Measurements from ENCODE around the gene PDIA5.

Gene PDIA5

DNA sequence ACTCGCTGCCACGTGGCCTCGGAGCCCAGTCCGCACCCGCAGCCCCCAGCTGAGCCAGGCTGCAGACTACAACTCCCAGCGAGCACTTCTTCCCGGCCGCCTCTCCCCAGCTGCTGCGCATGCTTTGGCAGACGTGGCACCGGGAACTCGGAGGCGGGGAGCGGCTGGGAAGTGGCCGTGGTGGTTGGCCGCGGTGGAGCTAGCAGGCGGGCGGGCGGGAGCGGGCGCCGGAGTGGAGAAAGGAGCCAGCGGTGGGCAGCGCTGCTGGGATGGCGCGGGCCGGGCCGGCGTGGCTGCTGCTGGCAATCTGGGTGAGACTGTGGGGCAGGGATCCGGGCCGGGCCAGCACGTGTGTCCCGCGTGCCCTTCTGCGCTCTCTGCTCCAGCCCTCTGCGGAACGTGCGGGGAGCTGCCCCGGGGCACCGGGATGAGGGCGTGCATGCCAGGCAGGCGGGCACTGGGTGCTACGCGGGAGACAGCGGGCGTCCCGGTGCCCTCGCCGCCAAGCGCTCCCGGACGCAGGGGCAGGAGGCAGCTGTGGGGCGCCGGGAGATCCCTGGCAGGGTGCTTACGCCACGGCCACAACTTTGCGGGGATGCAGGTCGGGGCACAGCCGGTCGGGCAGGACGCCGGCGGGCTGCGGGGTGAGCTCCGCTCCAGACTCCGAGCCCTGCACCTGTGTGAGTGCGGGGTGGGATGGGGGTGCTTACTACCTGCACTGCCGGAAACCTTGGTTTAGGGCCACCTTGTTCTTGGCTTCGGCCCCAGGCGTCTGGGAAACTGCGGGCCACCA is at the start of gene PDIA5:
Gene PDIA5, plus strand, starts transcription at position 130 of the 793 bp plus-strand sequence. Its CDS starts 140 bp downstream, at position 270.
- DNase-seq = peak; percentile 41 to 42

DNA sequence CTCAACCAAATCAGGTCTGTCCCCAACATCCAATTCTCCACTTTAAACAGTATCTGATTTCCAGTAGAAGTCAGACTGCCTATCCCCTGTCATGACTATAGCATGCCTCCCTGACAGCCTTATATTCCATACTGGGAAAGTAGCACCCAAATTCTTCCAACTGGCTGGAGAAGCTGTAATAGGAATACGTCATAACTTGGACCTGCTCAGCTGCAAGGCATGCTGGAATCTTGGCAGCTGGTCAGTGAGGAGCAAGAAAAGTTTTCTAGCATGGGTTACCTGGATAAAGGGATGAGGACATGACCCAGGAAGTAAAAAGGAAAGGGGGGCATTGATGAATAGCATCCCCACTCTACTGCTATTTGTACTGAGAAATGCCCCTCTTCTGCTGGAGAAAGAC is 48.1 kb upstream of the PDIA5 start:
- no peak for DNase-seq

DNA sequence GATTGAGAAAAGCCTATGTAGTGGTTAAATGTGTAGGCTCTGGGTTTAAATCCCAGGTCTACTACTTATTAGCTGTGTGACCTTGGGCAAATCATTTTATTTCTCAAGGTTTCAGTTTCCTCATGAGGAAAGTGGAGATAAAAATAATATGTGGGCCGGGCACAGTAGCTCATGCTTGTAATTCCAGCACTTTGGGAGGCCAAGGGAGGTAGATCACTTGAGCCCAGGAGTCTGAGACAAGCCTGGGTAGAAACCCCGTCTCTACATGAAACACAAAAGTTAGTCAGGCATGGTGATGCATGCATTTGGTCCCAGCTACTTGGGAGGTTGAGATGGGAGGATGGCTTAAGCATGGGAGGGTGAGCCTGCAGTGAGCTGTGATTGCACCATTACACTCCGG is 47.7 kb upstream of the PDIA5 start:
- no peak for DNase-seq

- DNase-seq = no peak
Observed at GRCh38 chr3:123019591-123019990, 47.2 kb upstream of the PDIA5 start.

GRCh38 chr3:123020709-123021108 is 46.1 kb upstream of the PDIA5 start:
- no peak for DNase-seq

GRCh38 chr3:123021388-123021787 is 45.4 kb upstream of the PDIA5 start:
- DNase-seq = no peak

- DNase-seq = no peak
Observed at GRCh38 chr3:123021996-123022510, 44.8 kb upstream of the PDIA5 start.

GRCh38 chr3:123024056-123024455 is 42.8 kb upstream of the PDIA5 start:
- no peak for DNase-seq

DNA sequence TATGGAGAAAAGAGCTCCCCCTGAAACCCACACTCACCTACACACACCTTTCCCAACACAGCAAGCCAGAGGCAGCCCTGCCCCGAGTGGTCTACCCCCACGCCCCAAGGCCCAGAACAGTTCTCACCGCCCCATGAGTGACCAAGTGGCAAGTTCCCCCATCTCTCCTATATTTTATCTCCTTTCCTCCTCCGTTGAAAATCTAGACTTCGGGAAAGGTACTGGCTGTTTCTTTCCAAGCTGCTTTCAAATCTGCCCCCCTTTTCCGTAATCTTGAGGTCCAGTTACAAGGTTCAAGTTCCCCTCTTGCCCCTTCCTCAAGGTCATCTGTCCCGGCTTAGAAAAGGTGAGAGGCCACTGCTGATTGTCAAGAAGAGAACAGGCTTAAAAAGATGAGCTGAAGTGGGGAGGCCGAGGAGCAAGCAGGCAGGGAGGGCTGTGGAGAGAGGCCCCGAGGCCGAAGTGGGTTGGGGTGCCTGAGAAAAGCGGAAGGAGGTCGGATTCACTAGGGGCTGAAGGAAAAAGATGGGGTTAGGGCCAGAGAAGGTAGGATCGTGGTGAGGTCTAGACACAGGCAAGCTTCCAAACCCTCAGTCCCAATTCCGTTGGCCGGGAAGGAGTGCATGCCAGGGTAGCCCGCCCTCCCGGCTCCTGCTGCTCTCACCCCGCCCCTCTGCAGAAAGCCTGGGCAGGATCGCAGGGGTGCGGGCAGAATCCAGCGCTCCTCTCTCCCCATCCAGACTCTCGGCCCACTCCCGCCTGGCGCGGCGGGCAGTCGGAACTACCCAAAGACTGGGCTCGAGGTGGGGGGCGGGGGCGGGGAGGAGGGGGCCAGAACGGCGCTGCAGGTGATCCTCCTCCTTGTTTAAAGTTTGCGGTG is 40.9 kb upstream of the PDIA5 start:
- no peak for DNase-seq

DNA sequence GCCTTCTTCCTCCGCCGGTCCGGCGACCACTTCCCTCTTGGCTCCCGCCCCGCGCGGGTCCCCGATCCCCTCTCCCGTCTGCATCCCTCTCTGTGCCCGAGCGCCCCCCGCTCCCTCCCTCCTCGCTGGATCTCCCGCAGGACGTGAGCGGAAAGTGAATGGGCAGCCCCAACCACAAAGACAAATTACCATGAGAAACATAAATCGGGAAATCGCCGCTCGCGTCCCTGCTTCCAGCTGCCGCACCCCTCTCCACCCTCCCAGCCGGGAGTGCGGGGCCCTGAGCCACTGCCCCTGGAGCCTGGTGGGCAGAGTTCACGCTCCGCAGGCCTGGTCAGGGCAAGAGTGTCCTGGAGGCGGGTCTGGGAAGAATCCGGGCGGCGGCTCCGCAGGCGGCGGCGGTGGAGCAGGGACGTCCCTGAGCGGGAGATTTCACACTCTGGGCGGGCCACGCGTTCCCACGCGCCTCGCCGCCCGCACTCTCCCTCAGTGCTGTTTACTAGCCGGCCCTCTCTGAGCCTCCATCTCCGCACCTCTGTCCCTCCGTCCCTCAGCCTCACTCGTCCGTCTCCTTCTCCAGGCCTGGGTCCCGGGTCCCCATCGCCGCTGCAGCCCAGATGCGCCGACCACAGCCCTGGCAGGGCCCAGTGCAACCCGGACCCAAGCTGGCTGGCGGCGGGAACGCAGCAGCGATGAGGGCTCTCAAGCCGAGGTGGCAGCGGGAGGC is 40.1 kb upstream of the PDIA5 start:
- peak in 1 of 2 donors; percentile 47 for DNase-seq

DNA sequence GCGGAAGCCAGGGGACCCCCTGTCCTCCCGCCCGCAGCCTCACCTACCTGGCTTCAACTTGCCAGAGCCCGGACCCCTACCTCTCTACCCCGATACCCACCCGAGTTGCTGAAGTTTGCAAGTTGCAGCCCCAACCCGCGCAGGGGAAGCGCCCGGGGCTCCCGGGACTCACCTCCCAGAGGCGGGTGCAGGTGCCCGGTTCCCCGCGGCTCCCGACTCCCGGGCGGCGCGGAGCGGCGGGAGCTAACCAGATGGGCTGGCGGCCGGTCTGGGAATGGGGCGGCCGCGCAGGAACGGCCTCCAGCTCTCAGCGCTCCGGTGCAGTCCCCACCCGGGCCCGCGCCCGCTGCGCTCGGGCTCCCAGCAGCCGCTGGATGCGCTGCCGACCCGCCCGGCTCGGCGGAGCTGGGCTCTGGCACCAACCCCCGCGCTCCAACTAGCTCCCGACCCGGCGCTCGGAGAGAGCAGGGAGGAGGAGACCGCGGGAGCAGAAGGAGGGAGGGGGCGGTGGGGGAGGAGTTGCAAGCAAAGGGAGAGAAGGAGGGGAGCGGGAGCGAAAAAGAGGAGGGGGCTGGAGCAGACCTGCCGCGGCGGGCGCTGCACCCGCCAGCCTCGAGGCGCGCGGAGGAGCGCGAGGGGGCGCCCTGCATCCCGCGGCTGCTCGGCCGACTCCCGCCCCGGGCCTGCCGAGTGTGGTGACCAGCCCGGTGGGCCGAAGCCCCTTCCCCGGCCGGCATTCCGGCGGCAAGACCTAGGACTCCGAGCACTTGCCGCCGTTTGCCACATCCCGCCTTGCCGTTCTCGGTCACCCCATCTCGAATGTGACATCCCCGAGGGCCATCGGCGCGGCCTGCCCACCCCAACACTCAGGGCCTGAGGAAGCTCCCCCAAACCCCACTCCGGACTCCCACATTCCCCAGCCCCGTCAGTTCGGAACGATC is 39.3 kb upstream of the PDIA5 start, which contains the start of gene SEMA5B:
Gene SEMA5B, minus strand, starts transcription at position 472 of the 941 bp plus-strand sequence. CDS start 66,500 bp downstream, outside the sequence.
- peak in 1 of 2 donors; percentile 19 for DNase-seq

- DNase-seq = peak in 1 of 2 donors; percentile 64
Observed at GRCh38 chr3:123028233-123028828, 38.5 kb upstream of the PDIA5 start.

- DNase-seq = no peak
Observed at GRCh38 chr3:123031051-123031450, 35.8 kb upstream of the PDIA5 start.

DNA sequence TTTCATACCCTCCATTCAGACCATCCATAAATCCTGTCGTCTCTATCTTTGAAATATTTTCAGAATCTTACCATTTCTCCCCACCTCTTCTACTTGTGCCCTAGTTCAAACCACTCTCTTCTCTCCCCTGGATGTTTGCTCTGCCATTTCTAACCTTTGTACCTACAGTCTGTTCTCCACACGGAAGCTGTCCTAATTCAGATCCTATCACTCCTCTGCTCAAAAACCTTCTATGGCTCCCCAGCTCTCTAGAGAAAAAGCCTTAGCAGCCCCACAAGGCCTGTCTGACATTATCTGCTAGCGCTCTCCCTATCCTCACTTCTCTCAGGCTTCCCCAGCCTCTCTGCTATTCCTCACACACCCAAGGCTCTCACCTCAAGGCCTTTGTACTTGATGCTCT is 34.8 kb upstream of the PDIA5 start:
- DNase-seq = no peak

GRCh38 chr3:123034120-123034519 is 32.7 kb upstream of the PDIA5 start:
- DNase-seq = no peak

- no peak for DNase-seq
Observed at GRCh38 chr3:123034996-123035395, 31.8 kb upstream of the PDIA5 start.

DNA sequence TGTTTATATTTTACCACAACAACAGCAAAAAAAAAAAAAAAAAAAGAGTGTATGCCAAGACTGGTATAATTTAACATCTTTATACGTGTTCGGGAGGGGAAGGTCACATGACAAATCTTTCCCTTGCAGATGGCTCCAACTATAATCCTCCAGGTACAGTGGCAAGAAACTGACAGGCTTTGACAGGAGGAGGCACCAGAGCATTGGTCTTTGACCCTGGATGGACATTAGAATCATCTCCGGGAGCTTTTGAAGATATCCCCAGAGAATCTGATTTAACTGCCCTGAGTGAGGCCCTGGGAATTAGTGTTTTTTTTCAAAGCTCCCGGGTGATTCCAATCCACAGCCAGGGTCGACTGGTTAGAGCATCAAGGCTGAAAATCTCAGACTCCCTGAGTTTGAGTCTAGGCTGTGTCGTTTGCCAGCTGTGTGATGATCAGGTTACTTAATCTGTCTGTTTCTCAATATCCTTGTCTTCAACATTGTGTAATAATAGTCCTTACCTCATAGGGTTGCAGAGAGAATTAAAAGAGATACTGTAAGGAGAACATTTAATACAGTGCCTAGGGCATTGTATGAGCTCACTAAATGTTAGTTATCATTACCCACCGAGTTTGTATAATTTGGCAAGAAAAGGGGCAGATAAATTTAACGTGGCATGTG is 30.3 kb upstream of the PDIA5 start:
- no peak for DNase-seq

DNA sequence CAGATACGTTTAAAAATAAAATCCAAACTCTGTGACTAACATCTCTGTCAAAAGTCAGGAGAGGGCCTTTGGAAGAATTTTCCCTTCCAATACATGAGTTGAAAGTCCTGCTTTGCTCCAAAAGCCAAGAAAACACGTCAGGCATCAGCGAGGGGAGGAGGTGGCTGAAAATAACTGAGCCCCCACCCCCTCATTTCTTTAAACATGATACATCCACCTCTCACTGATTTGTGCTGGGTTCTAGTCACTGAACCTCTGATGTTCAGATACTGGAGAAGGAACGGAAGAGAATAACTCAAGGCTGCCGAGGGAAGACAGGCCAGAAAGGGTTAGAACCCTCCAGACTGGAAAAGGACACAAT is 29.8 kb upstream of the PDIA5 start:
- DNase-seq = no peak

DNA sequence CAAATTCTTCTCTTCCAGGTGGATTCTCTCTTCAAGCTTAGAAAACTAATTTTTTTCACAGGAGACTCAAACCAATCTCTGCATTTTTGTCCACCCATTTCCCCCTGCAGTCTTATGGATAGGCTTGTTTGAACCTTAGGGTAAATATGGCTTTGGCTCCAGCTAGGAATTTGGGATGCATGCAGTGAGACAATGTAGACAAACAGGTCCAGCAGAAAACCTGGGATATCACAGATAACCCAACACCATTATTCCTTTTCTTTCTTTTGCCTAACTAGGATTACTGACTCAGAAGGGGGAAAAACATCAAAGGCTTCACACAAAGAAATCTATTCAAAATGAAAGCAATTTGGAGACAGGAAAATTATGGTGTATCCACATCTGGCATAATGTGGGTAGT is 28.1 kb upstream of the PDIA5 start:
- no peak for DNase-seq

DNA sequence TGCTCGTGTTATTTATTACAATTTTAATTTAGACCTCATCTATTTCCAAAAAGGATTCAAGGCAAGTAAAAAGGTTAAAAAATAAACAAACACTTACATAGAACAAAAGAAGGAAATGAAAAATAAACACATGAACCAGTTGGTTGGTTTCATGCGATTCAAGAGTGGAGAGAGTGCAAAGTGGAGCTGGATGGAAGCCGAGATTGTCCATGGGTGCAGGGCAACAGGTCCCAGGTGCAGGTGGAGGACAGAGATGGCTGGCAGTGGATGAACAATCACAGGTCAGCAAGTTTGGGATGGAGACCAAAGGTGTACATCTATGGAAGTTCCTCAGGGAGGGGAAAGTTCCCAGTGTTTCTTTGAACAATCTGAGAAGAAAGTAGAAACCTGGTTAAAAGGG is 27.6 kb upstream of the PDIA5 start:
- no peak for DNase-seq

DNA sequence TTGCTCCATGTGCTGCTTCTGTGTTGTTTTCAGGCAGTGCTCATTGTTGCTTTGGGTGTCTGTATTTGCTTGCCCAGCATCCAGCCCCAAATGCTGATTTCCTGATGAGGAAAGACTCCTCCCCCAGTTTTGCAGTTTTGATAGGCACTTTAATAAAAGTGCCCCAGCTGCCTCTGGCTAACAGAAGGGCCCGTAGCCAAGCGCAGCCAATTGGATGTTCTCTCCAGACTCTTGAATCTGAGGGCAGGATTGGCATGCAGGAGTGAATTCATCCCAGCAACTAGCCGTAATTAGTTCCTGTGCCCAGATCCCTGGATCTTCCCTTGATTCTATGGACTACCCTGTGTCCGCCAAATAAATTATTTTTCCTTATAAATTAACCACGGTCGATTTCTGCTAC is 24.4 kb upstream of the PDIA5 start:
- no peak for DNase-seq

All from bone marrow (tissue), 2 donors.